ENCODE measurements around the gene GSX1. TPM values are rescaled to one million over a fixed set of nuclear protein-coding genes. Genes with fewer than 3 reads are reported as not detected.

Gene GSX1
- polyA plus RNA-seq, 1 of the 3 experiments (the other 2 are of a cell fraction): not detected

GRCh38 chr13:27772651-27773425 lies 19.4 kb upstream of the GSX1 start:
- DNase-seq: no peak
- Histone ChIP-seq H3K4me3 (ENCODE audit: low read depth in 2 of 2, low read length in 1 of 2) (no peak overlapping the region), H3K27ac (ENCODE audit: low read depth in 2 of 2, low read length in 1 of 2) (no peak overlapping the region), H4K20me1 (ENCODE audit: insufficient read depth) (no peaks in the 10 kb centered on the region), H3K36me3 (replicated peaks in 1 of 2; ENCODE audit: control insufficient read depth in 1 of 2, insufficient read depth in 2 of 2, low read length in 1 of 2) (no peaks in the 10 kb centered on the region), H2AFZ (ENCODE audit: low read depth) (no peak overlapping the region), H3K4me2 (no peak overlapping the region), H3K9ac (no peak overlapping the region), H3K9me2 (no peaks in the 10 kb centered on the region), H3K4me1 (ENCODE audit: control insufficient read depth in 1 of 2, insufficient read depth in 2 of 2, low read depth in 1 of 2, low read length in 1 of 2) (no peaks in the 10 kb centered on the region), H3K9me3 (no peaks in the 10 kb centered on the region), H3K27me3 (ENCODE audit: insufficient read depth) (peaks cover 22% of the 10 kb centered on the region), H3K79me2 (ENCODE audit: insufficient read depth) (no peaks in the 10 kb centered on the region), H3F3A (replicated peaks; ENCODE audit: insufficient read depth) (no peaks in the 10 kb centered on the region)
- POLR2A ChIA-PET: no interaction called here
- CTCF ChIA-PET: interaction anchor here (1.2 to 1.4 kb wide), 2 partner anchors 10 to 54 kb away, joined by 4 to 5 read pairs; no protein-coding TSS in a partner anchor
- WGBS (ENCODE audit: low lambda C conversion rate): 7% methylated on average over 9 of the region's 14 CpGs
- no peak for TF ChIP-seq RAD21 (IDR thresholded peaks at IDR 0.05; ENCODE audit: low read length)
- TF ChIP-seq YY1 (IDR thresholded peaks at IDR 0.05; ENCODE audit: low read depth): no peak
- TF ChIP-seq RFX5 (IDR thresholded peaks at IDR 0.05; ENCODE audit: low read length): no peak
- no peak for TF ChIP-seq MXI1 (IDR thresholded peaks at IDR 0.05; ENCODE audit: low read depth, low read length)
- no peak for TF ChIP-seq FOSL2 (IDR thresholded peaks at IDR 0.05; ENCODE audit: borderline replicate concordance, low read depth)
- TF ChIP-seq NRF1 (IDR thresholded peaks at IDR 0.05; ENCODE audit: low read depth, low read length): no peak
- TF ChIP-seq JUND (IDR thresholded peaks at IDR 0.05): no peak
- TF ChIP-seq REST (IDR thresholded peaks at IDR 0.05; ENCODE audit: low read depth, low read length): no peak
- no peak for TF ChIP-seq RCOR1 (IDR thresholded peaks at IDR 0.05; ENCODE audit: low read length)
- TF ChIP-seq, protein P1, sequence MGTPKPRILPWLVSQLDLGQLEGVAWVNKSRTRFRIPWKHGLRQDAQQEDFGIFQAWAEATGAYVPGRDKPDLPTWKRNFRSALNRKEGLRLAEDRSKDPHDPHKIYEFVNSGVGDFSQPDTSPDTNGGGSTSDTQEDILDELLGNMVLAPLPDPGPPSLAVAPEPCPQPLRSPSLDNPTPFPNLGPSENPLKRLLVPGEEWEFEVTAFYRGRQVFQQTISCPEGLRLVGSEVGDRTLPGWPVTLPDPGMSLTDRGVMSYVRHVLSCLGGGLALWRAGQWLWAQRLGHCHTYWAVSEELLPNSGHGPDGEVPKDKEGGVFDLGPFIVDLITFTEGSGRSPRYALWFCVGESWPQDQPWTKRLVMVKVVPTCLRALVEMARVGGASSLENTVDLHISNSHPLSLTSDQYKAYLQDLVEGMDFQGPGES (IDR thresholded peaks at IDR 0.05; ENCODE audit: low read depth, low read length): no peak
- TF ChIP-seq ZBTB33 (IDR thresholded peaks at IDR 0.05; ENCODE audit: borderline replicate concordance, low read depth): no peak
- no peak for TF ChIP-seq CTCF (IDR thresholded peaks at IDR 0.05)
- no peak for TF ChIP-seq CHD2 (IDR thresholded peaks at IDR 0.05; ENCODE audit: low read length, partially characterized antibody)
- TF ChIP-seq GATA2 (CRISPR knock-in tag; IDR thresholded peaks at IDR 0.05): no peak
- TF ChIP-seq EZH2phosphoT487 (IDR thresholded peaks at IDR 0.05; ENCODE audit: borderline replicate concordance, low read depth): no peak
- TF ChIP-seq NFIC (IDR thresholded peaks at IDR 0.05; ENCODE audit: borderline replicate concordance): no peak
